IPS DF 6.9 (cell line): Measurements from ENCODE around the gene FAM83G.

Experiments used
- DNase-seq: peaks from one replicate; pipeline ENCODE4 v3.0.0-alpha.2; 2013; ENCODE audit warnings: low read depth, low spot score
- H3K27ac ChIP-seq: one replicate; pipeline ENCODE4 v1.5.1; 2013; ENCODE audit warnings: low read length, control low read depth
- H3K27me3 ChIP-seq: 2 replicates; pipeline ENCODE4 v1.6.1; 2013; ENCODE audit warnings: mild to moderate bottlenecking, low read length; ENCODE audit not compliant: control insufficient read depth, insufficient read depth
- H3K36me3 ChIP-seq: 2 replicates; pipeline ENCODE4 v1.6.1; 2013; ENCODE audit warnings: low read length; ENCODE audit not compliant: control insufficient read depth, insufficient read depth
- H3K4me1 ChIP-seq: 2 replicates; pipeline ENCODE4 v1.6.1; 2013; ENCODE audit warnings: low read length; ENCODE audit not compliant: control insufficient read depth, insufficient read depth
- H3K4me3 ChIP-seq: 2 replicates; pipeline ENCODE4 v1.5.1; 2013; ENCODE audit warnings: mild to moderate bottlenecking, low read length
- H3K9me3 ChIP-seq: 2 replicates; pipeline ENCODE4 v1.6.1; 2013; ENCODE audit warnings: low read length, inconsistent platforms; ENCODE audit not compliant: control insufficient read depth, insufficient read depth
- WGBS: extraction: QIAGEN DNeasy Blood & Tissue Kit; methylation state at CpG from one replicate; pipeline ENCODE4 v1.1.7; 2013; ENCODE audit warnings: mixed read lengths, missing lambda C conversion rate; ENCODE audit not compliant: insufficient read length, insufficient coverage; 5-methylcytosine and 5-hydroxymethylcytosine counted together

FAM83G gene

DNA sequence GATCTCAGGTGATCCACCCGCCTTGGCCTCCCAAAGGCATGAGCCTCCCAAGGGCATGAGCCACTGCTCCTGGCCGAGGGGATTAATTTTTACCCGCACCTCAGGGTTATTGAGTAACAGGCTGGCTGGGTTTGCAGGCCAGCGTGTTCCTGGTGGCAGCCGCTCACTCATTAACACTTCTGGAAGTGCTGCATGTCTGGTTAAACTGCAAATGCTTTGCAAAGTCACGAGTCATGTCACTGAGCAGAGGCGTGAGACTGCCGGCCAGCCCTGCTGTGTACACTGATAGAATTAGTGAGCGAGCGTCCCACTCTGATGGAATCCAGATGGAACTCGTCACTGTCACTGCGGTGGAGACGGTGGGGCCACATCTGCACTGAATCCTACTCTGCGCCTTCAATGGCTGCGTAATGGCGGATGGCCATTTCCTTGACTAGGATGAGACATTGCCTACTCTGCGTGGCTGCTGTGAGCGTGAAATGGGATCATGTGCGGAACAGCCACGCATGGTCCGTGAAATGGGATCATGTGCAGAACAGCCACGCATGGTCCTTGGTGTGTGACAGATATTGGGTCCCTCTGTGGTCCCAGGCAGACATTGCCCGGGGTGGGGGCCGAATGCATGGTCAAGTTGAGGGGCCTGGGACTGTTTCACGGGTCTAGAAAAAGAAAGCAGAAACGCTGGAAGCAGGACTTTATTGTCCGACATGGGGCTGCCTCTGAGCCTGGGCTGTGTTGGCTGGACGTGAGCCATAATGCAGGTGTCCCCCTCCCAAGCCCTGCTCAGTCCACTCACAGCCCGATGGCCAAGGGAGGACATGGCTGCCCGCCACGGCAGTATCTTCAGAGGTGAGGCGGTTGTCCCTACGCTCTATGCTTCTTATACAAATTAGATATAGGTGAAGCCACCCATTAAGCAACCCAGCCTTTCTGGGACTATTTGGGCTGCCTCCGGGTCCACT, 53.3 kb downstream of the FAM83G start:
- Histone ChIP-seq H3K4me1 (no peaks in the 10 kb centered on the region), H3K36me3 (no peaks in the 10 kb centered on the region), H3K4me3 (no peak overlapping the region), H3K9me3 (no peaks in the 10 kb centered on the region), H3K27me3 (no peaks in the 10 kb centered on the region), H3K27ac (no peak overlapping the region)
- no peak for DNase-seq
- no CpG with 5 or more reads among the region's 34 CpGs for WGBS

DNA sequence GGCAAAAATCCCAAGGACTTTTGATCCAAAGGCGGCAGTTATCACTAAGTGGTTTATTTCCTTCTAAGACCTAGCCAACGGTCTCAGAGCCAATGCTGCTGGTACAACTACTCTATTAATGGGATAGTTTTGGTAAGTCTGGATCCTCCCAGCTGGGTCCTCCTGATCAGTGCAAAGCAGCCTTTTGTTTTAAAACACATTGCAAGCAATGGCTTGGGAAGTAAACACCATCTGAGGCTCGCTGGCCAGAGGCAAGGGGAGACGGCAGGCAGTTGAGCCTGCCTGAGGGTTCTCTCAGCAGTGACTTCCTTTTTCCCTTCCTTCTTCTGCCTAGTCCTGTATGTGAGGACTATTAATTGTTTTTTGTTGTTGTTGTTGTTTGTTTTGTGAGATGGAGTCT, 54.2 kb downstream of the FAM83G start:
- H3K4me1 ChIP-seq = no peaks in the 10 kb centered on the region
- H3K9me3 ChIP-seq = no peaks in the 10 kb centered on the region
- H3K36me3 ChIP-seq = no peaks in the 10 kb centered on the region
- no peak for DNase-seq
- H3K27ac ChIP-seq = no peak overlapping the region
- H3K27me3 ChIP-seq = no peaks in the 10 kb centered on the region
- H3K4me3 ChIP-seq = no peak overlapping the region
- no CpG with 5 or more reads among the region's 4 CpGs for WGBS

DNA sequence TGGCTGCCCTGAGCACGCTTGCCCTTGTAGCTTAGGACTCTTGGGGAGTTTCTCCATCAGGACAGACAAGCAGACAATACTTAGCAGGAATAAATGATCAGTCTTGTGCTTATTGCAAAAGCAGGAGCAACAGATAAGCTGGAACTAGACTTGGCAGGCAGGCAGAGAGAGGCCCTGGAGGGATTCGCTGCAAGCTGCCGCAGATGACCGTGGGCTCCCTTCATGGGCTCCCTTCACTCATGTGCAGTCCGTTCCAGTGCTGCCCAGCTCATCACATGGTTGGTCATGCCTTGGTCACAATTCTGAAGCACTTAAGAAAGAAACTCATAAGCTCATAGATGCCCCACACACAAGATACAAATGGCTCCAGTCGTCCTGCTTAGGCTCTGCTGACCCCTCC, 55.0 kb downstream of the FAM83G start:
- no peak for DNase-seq
- Histone ChIP-seq H3K27ac (no peak overlapping the region), H3K9me3 (no peaks in the 10 kb centered on the region), H3K27me3 (no peaks in the 10 kb centered on the region), H3K36me3 (no peaks in the 10 kb centered on the region), H3K4me1 (no peaks in the 10 kb centered on the region), H3K4me3 (no peak overlapping the region)
- no CpG with 5 or more reads among the region's 6 CpGs for WGBS

DNA sequence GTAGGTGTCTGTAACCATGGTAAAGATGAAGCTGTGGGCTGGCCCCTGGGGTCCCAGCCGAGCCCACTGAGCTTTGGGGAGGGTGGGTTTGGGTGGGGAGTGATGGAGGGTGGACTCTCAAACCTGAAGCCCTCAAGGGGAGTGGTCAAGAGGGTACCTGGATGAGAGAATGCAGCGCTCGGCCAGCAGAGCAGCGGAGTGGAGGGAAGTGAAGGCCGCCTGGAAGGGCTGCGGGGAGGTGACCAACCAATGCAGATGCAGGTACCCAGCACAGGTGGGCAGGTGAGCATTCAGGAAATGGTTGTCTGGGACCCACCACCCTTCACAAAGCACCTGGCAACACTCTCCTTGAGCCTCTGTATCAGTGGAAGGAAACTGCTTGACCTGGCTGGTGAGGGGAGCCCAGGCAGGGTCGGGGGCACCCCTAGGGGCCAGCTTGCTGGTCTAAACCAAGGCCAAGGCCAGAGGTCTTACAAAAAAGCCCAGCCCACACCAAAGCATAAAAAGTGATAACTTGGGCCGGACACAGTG, 56.0 kb downstream of the FAM83G start:
- no peaks in the 10 kb centered on the region for H3K4me1 ChIP-seq
- H3K9me3 ChIP-seq = no peaks in the 10 kb centered on the region
- H3K36me3 ChIP-seq = no peaks in the 10 kb centered on the region
- DNase-seq = no peak
- H3K27ac ChIP-seq = no peak overlapping the region
- no peak overlapping the region for H3K4me3 ChIP-seq
- no peaks in the 10 kb centered on the region for H3K27me3 ChIP-seq
- no CpG with 5 or more reads among the region's 8 CpGs for WGBS

DNA sequence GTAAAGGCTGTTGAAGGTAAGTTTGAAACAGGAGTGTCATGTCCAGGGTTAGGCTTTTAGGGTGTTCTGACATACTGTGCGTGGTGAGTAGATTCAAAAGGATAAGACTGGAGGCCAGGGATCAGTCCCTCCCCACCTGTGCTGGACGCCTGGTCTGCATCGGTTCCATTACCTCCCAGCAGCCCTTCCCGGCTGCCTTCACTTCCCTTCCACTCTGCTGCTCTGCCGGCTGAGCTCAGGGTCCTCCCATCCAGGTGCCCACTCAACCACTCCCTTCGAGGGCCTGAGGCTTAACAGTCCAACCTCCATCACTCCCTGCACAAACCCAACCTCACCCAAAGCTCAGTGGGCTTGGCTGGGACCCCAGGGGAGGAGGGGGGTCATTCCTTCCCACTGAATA, 56.7 kb downstream of the FAM83G start:
- no peaks in the 10 kb centered on the region for H3K27me3 ChIP-seq
- no peaks in the 10 kb centered on the region for H3K4me1 ChIP-seq
- WGBS = no CpG with 5 or more reads among the region's 6 CpGs
- H3K4me3 ChIP-seq = no peak overlapping the region
- no peaks in the 10 kb centered on the region for H3K9me3 ChIP-seq
- no peak for DNase-seq
- no peaks in the 10 kb centered on the region for H3K36me3 ChIP-seq
- H3K27ac ChIP-seq = no peak overlapping the region

DNA sequence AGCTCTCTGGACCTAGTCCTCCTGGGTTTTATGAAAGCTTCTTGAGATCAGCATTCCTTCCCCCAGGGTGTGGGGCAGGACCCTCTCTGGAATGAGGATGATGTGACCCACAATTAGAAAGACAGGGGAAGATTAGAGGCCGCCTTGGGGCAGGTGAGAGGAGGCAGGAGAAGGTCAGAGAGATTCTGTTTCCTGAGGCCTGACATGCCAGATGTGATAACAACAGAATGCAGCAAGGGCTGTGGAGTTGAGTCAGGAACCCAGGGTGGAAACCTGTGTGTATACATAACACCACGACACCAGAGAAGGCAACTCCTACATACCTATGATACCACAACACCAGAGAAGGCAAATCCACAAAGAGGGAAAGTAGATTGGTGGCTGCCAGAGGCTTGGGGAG, 58.0 kb downstream of the FAM83G start:
- Histone ChIP-seq H3K4me1 (no peaks in the 10 kb centered on the region), H3K27me3 (no peaks in the 10 kb centered on the region), H3K4me3 (no peak overlapping the region), H3K9me3 (no peaks in the 10 kb centered on the region), H3K36me3 (no peaks in the 10 kb centered on the region), H3K27ac (no peak overlapping the region)
- no CpG with 5 or more reads among the region's 2 CpGs for WGBS
- no peak for DNase-seq

DNA sequence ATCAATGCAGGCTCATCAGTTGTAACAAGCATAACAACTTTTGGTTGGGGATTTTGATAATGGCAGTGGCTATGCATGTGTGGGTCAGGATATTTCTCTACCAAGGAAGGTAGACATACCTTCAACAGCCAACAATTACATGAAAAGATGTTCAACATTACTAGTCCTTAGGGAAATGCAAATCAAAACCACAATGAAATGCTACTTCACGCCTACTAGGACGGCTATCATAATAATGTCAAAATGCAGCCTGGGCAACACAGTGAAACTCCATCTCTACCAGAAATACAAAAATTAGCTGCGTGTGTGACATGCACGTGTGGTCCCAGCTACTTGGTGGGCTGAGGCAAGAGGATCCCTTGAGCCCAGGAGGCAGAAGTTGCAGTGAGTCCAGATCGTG, 59.9 kb downstream of the FAM83G start:
- no peak overlapping the region for H3K4me3 ChIP-seq
- no CpG with 5 or more reads among the region's 5 CpGs for WGBS
- DNase-seq = no peak
- no peak overlapping the region for H3K27ac ChIP-seq
- H3K36me3 ChIP-seq = no peaks in the 10 kb centered on the region
- no peaks in the 10 kb centered on the region for H3K27me3 ChIP-seq
- no peaks in the 10 kb centered on the region for H3K4me1 ChIP-seq
- no peaks in the 10 kb centered on the region for H3K9me3 ChIP-seq

DNA sequence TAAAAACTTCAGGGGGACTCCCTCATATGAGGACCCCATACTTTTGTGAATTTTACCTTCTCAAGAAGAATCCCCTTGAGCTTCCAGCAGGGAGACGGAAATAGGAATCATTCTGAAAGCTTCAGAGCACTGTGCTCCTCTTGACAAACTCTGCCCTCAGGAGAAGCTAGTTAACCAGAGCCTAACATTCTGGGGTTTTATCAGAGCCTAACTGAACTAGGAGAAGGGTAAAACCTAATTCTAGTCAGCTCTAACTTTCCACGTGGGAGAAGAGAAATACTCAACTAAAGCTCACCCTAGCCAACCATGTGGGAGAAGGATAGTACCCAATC, 65.9 kb downstream of the FAM83G start:
- no peaks in the 10 kb centered on the region for H3K9me3 ChIP-seq
- H3K4me3 ChIP-seq = no peak overlapping the region
- no peaks in the 10 kb centered on the region for H3K4me1 ChIP-seq
- DNase-seq = no peak
- H3K27ac ChIP-seq = no peak overlapping the region
- no CpG with 5 or more reads among the region's 2 CpGs for WGBS
- no peaks in the 10 kb centered on the region for H3K36me3 ChIP-seq
- no peaks in the 10 kb centered on the region for H3K27me3 ChIP-seq

DNA sequence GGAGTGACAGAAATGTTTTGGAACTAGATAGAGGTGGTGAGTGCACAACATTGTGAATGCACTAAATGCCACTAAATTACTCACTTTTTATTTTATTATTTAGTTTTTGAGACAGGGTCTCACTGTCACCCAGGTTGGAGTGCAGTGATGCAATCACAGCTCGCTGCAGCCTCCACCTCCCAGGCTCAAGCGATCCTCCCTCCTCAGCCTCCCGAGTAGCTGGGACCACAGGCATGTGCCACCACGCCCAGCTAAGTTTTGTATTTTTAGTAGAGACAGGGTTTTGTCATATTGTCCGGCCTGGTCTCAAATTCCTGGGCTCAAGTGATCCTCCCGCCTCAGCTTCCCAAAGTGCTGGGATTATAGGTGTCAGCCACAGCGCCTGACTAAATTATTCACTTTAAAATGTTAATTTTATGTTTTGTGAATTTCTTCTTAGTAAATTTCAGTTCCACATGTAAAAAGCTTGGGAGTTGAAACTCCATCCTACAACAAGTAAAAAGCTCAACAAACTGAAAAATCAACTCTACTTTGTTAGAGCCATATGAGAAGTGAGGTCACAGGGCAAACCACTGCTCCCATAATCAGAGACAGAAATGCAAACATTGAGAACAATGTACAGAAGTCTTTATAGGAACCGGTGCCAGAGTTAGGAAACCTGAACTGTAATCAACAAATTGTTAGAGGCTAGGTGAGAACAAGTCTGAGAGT, 66.4 kb downstream of the FAM83G start:
- H3K4me3 ChIP-seq = no peak overlapping the region
- DNase-seq = no peak
- WGBS = no CpG with 5 or more reads among the region's 8 CpGs
- no peak overlapping the region for H3K27ac ChIP-seq
- no peaks in the 10 kb centered on the region; the same call in 1 of the 2 replicates for H3K9me3 ChIP-seq
- H3K27me3 ChIP-seq = no peaks in the 10 kb centered on the region
- H3K4me1 ChIP-seq = no peaks in the 10 kb centered on the region
- H3K36me3 ChIP-seq = no peaks in the 10 kb centered on the region

DNA sequence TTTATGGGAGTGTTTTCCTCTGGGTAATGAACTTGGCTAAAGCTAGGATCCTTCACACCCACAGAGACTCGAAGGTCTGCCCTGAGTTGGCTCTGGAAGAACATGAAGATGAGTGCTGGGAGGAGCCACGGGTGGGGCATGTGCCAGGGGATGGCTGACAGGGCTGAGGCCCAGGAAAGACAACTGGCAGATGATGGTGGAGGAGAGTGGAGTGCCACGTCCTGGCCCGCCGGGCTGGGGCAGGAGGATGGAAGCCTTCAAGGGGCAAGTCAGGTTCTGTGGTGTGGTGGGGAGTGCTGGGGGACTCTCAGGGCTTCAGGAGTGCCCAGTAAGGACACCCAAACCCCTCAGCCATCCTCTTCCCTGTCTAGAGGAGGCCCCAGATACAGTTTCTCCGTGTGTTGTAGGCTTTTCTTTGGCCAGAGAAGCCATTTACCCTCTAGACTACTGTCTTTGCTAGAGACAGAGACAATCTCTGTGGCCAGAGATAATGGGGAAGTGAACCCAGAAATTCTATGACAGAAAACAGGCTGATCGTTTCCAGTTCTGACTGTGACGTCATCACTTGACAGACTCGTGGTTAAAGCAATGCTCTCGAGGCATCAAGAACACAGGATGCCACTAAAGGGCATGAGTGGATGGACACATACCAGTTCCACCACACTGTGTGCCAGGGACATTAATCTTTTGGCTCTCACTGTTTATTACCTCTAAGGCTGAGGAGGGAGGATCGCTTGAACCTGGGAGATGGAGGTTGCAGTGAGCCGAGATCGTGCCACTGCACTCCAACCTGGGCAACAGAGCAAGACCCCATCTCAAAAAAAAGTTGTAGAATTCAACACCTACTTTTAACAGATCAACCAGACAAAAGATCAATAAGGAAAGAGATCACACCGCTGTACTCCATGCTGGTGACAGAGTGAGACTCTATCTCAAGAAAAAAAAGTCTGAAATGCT, 71.2 kb downstream of the FAM83G start:
- Histone ChIP-seq H3K36me3 (peaks cover 2% of the 10 kb centered on the region; the same call in 1 of the 2 replicates), H3K4me3 (no peak overlapping the region), H3K4me1 (no peaks in the 10 kb centered on the region), H3K9me3 (no peaks in the 10 kb centered on the region; the same call in 1 of the 2 replicates), H3K27me3 (no peaks in the 10 kb centered on the region), H3K27ac (no peak overlapping the region)
- DNase-seq = no peak
- no CpG with 5 or more reads among the region's 14 CpGs for WGBS
